ENCODE results near the gene E2F6.

Gene E2F6

DNA sequence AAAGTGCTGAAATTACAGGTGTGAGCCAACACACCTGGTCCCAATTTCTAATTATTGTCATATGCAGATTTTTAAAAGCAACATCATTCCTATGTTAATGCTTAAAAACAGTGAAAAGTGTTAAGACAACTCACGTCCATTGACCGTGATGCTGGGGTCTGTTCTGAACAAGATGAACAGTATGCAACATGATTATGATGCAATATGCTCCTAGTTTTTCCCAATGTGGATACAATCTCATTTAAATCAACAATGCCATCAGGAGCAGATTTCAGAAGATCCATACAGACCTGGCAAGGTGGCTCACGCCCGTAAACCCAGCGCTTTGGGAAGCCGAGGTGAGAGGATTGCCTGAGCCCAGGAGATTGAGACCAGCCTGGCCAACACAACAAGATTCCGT is 31.5 kb downstream of the E2F6 start:
- H3K9ac ChIP-seq (ENCODE audit: low read depth in 1 of 2, low read length in 2 of 2), result no peak overlapping the region
- no peak overlapping the region for H3K27ac ChIP-seq (ENCODE audit: low read depth in 2 of 2, low read length in 2 of 2)
- H3K4me1 ChIP-seq (ENCODE audit: control insufficient read depth in 2 of 2, insufficient read depth in 2 of 2, low read length in 2 of 2), result peaks cover 0 to 5% of the 10 kb centered on the region in 2 donors
- no peaks in the 10 kb centered on the region for H3K27me3 ChIP-seq (ENCODE audit: control insufficient read depth in 2 of 2, insufficient read depth in 2 of 2, low read length in 2 of 2)
- no peaks in the 10 kb centered on the region for H3K36me3 ChIP-seq (ENCODE audit: control insufficient read depth in 2 of 2, insufficient read depth in 2 of 2, low read length in 2 of 2)
- no peaks in the 10 kb centered on the region for H3K9me3 ChIP-seq (ENCODE audit: control insufficient read depth in 2 of 2, low read length in 2 of 2)
- H3K4me3 ChIP-seq (ENCODE audit: low read length in 2 of 2), result no peak overlapping the region

DNA sequence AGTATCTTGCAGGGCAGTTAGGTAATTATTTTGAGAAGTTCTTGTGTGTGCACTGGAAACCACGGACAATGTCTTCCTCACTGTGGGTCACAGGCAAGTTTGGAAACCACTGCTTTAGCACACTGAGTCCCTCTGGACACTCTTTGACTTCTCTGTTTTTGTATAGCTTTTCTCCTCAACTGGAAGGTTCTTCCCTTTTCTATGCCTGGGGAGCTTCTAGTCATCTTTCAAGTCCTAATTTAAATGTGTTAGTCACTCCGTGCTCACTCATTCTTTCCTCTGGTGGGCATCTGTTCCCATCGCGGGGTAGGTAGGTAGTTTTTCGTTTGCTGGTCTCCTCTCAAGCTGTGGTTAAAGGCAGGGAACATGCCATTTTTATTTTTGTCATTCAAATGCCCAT is 32.1 kb downstream of the E2F6 start:
- no peaks in the 10 kb centered on the region for H3K27me3 ChIP-seq (ENCODE audit: control insufficient read depth in 2 of 2, insufficient read depth in 2 of 2, low read length in 2 of 2)
- peaks cover 0 to 5% of the 10 kb centered on the region in 2 donors for H3K4me1 ChIP-seq (ENCODE audit: control insufficient read depth in 2 of 2, insufficient read depth in 2 of 2, low read length in 2 of 2)
- H3K27ac ChIP-seq (ENCODE audit: low read depth in 2 of 2, low read length in 2 of 2), result no peak overlapping the region
- H3K36me3 ChIP-seq (ENCODE audit: control insufficient read depth in 2 of 2, insufficient read depth in 2 of 2, low read length in 2 of 2), result no peaks in the 10 kb centered on the region
- no peak overlapping the region for H3K4me3 ChIP-seq (ENCODE audit: low read length in 2 of 2)
- H3K9me3 ChIP-seq (ENCODE audit: control insufficient read depth in 2 of 2, low read length in 2 of 2), result no peaks in the 10 kb centered on the region
- no peak overlapping the region for H3K9ac ChIP-seq (ENCODE audit: low read depth in 1 of 2, low read length in 2 of 2)

DNA sequence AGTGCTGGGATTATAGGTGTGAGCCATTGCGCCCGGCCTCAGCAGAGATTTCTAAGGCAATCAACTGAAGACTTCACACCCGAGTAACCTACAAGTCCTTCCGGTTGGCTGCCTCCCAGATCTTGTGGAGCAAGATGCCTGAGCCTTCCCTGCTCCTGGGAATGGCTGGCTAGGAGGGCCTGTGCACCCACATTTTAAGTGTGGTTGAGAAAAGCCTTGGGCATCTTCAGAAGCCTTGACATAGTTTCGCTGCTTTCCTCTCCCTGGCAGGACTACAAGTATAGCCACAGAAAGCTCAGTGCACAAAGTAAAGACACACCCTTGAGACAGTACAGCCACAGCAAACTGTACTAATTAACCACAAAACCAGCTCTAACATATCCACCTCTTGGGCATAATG is 35.2 kb downstream of the E2F6 start:
- no peaks in the 10 kb centered on the region for H3K36me3 ChIP-seq (ENCODE audit: control insufficient read depth in 2 of 2, insufficient read depth in 2 of 2, low read length in 2 of 2)
- H3K4me3 ChIP-seq (ENCODE audit: low read length in 2 of 2), result no peak overlapping the region
- peaks cover 0 to 5% of the 10 kb centered on the region in 2 donors for H3K4me1 ChIP-seq (ENCODE audit: control insufficient read depth in 2 of 2, insufficient read depth in 2 of 2, low read length in 2 of 2)
- no peak overlapping the region for H3K27ac ChIP-seq (ENCODE audit: low read depth in 2 of 2, low read length in 2 of 2)
- no peaks in the 10 kb centered on the region for H3K27me3 ChIP-seq (ENCODE audit: control insufficient read depth in 2 of 2, insufficient read depth in 2 of 2, low read length in 2 of 2)
- H3K9ac ChIP-seq (ENCODE audit: low read depth in 1 of 2, low read length in 2 of 2), result no peak overlapping the region
- no peaks in the 10 kb centered on the region for H3K9me3 ChIP-seq (ENCODE audit: control insufficient read depth in 2 of 2, low read length in 2 of 2)

DNA sequence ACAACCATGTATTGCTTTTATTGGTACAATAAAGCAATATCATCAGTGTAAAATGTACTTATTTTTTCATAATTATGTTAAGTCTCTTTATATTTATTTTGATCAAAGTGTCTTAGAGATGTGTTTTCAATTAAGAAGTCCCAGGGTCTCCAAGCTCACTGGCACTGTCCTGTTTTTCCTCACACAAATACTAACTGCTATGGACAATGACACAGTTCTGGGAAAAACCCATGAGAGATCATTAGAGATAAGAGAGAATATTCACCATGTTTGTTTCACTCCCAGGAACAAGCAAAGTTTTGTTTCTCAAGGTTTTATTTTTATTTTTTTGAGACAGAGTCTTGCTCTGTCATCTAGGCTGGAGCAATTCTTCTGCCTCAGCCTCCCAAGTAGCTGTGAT is 38.7 kb downstream of the E2F6 start:
- H3K36me3 ChIP-seq (ENCODE audit: control insufficient read depth in 2 of 2, insufficient read depth in 2 of 2, low read length in 2 of 2), result no peaks in the 10 kb centered on the region
- no peak overlapping the region for H3K4me3 ChIP-seq (ENCODE audit: low read length in 2 of 2)
- H3K9ac ChIP-seq (ENCODE audit: low read depth in 1 of 2, low read length in 2 of 2), result no peak overlapping the region
- H3K4me1 ChIP-seq (ENCODE audit: control insufficient read depth in 2 of 2, insufficient read depth in 2 of 2, low read length in 2 of 2), result peaks cover 0 to 5% of the 10 kb centered on the region in 2 donors
- no peaks in the 10 kb centered on the region for H3K9me3 ChIP-seq (ENCODE audit: control insufficient read depth in 2 of 2, low read length in 2 of 2)
- H3K27me3 ChIP-seq (ENCODE audit: control insufficient read depth in 2 of 2, insufficient read depth in 2 of 2, low read length in 2 of 2), result no peaks in the 10 kb centered on the region
- no peak overlapping the region for H3K27ac ChIP-seq (ENCODE audit: low read depth in 2 of 2, low read length in 2 of 2)

DNA sequence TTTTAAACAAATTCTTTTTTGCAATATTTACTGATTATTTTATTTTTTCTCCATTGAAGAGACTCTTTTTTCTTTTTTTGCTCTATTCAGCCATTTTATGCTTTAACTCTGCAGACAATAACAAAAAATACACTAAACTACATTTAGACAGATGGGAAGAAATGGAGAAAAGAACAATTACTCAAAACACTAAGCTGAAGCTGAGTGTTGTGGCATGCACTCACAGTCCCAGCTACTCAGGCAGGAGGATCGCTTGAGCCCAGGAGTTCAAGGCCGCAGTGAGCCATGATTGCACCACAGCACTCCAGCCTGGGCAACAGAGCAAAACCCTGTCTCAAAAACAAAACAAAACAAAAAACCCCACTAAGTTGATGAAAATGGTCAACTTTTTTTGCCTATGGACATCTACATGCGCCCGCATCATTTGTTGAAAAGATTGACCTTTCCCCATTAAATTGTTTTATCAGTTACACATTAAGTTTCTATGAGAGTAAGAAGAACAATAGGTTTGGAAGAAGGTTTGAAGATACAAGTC is 43.0 kb downstream of the E2F6 start:
- no peaks in the 10 kb centered on the region for H3K36me3 ChIP-seq (ENCODE audit: control insufficient read depth in 2 of 2, insufficient read depth in 2 of 2, low read length in 2 of 2)
- H3K27ac ChIP-seq (ENCODE audit: low read depth in 2 of 2, low read length in 2 of 2), result no peak overlapping the region
- H3K4me1 ChIP-seq (ENCODE audit: control insufficient read depth in 2 of 2, insufficient read depth in 2 of 2, low read length in 2 of 2), result no peaks in the 10 kb centered on the region

DNA sequence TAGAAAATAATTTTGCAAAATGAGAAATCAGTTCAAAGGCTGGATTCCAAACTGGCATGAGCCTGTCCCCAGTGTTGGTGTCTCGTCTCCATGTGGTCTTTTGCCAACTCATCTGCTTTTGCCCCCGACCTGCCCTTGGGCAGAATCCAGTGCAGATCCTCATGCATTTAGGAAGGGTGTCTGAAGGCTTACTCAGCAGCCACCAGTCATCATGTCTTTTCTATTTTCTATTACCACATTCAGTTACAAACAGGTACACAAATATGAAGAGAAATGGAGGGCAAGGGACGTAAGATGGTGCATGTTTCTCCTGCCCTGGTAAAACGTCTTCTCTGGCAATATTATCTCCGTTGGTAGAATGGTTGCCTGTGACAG is 43.5 kb downstream of the E2F6 start:
- Histone ChIP-seq H3K27me3 (ENCODE audit: control insufficient read depth in 2 of 2, insufficient read depth in 2 of 2, low read length in 2 of 2) (no peaks in the 10 kb centered on the region), H3K27ac (ENCODE audit: low read depth in 2 of 2, low read length in 2 of 2) (no peak overlapping the region), H3K4me3 (ENCODE audit: low read length in 2 of 2) (no peak overlapping the region), H3K4me1 (ENCODE audit: control insufficient read depth in 2 of 2, insufficient read depth in 2 of 2, low read length in 2 of 2) (no peaks in the 10 kb centered on the region), H3K9me3 (ENCODE audit: control insufficient read depth in 2 of 2, low read length in 2 of 2) (no peaks in the 10 kb centered on the region), H3K36me3 (ENCODE audit: control insufficient read depth in 2 of 2, insufficient read depth in 2 of 2, low read length in 2 of 2) (no peaks in the 10 kb centered on the region), H3K9ac (ENCODE audit: low read depth in 1 of 2, low read length in 2 of 2) (no peak overlapping the region)

More for the DNA sequence above, 43.0 kb downstream of the E2F6 start:
- H3K9ac ChIP-seq (ENCODE audit: low read depth in 1 of 2, low read length in 2 of 2), result no peak overlapping the region
- H3K27me3 ChIP-seq (ENCODE audit: control insufficient read depth in 2 of 2, insufficient read depth in 2 of 2, low read length in 2 of 2), result no peaks in the 10 kb centered on the region
- no peaks in the 10 kb centered on the region for H3K9me3 ChIP-seq (ENCODE audit: control insufficient read depth in 2 of 2, low read length in 2 of 2)
- H3K4me3 ChIP-seq (ENCODE audit: low read length in 2 of 2), result no peak overlapping the region

DNA sequence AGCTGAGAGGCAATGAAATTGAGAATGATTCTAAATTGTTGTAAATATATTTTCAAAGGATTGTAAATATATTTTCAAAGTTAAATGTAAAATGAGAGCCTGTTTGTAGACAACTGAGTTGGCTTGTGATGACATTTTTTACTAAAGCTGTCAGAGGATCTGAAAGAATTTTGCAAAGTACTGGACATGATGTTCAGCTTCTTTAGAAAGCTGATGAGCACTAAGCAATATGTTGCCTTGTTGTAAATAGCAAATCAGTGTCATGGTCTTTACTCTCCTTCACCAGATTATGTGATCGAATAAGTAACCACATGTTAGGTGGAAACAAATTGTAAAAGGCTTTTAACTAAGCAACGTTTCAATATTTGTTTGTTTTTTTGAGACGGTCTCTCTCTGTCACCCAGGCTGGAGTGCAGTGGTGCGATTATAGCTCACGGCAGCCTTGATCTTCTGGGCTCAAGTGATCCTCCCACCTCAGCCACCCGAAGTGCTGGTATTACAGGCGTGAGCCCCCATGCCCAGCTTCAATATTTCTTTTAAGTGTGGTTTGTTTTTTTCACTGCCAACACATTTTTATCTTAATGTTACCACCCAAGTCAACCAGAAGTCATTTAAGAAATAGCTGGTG is 44.0 kb downstream of the E2F6 start:
- H3K9me3 ChIP-seq (ENCODE audit: control insufficient read depth in 2 of 2, low read length in 2 of 2), result no peaks in the 10 kb centered on the region
- no peak overlapping the region for H3K4me3 ChIP-seq (ENCODE audit: low read length in 2 of 2)
- no peaks in the 10 kb centered on the region for H3K36me3 ChIP-seq (ENCODE audit: control insufficient read depth in 2 of 2, insufficient read depth in 2 of 2, low read length in 2 of 2)
- no peaks in the 10 kb centered on the region for H3K4me1 ChIP-seq (ENCODE audit: control insufficient read depth in 2 of 2, insufficient read depth in 2 of 2, low read length in 2 of 2)
- H3K27ac ChIP-seq (ENCODE audit: low read depth in 2 of 2, low read length in 2 of 2), result no peak overlapping the region
- no peaks in the 10 kb centered on the region for H3K27me3 ChIP-seq (ENCODE audit: control insufficient read depth in 2 of 2, insufficient read depth in 2 of 2, low read length in 2 of 2)
- no peak overlapping the region for H3K9ac ChIP-seq (ENCODE audit: low read depth in 1 of 2, low read length in 2 of 2)

DNA sequence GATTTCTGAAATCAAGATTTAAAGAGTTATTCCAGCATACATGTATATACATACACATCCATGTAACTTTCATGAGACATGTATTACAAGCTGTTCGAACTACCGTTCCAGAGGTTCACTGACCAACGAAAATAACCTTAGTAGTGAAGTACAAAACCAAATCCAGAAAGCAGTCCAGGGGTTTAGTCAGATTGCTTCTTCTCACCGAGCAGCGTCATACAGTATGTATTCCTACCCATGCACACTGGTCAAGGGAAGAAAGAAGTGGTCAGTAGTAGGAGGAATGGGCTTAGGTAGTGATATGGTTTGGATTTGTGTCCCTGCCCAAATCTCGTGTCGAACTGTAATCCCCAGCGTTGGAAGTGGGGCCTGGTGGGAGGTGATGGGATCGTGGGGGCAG is 45.3 kb downstream of the E2F6 start:
- no peak overlapping the region for H3K4me3 ChIP-seq (ENCODE audit: low read length in 2 of 2)
- H3K9ac ChIP-seq (ENCODE audit: low read depth in 1 of 2, low read length in 2 of 2), result no peak overlapping the region
- H3K36me3 ChIP-seq (ENCODE audit: control insufficient read depth in 2 of 2, insufficient read depth in 2 of 2, low read length in 2 of 2), result no peaks in the 10 kb centered on the region
- H3K27ac ChIP-seq (ENCODE audit: low read depth in 2 of 2, low read length in 2 of 2), result no peak overlapping the region
- H3K9me3 ChIP-seq (ENCODE audit: control insufficient read depth in 2 of 2, low read length in 2 of 2), result no peaks in the 10 kb centered on the region
- no peaks in the 10 kb centered on the region for H3K27me3 ChIP-seq (ENCODE audit: control insufficient read depth in 2 of 2, insufficient read depth in 2 of 2, low read length in 2 of 2)
- H3K4me1 ChIP-seq (ENCODE audit: control insufficient read depth in 2 of 2, insufficient read depth in 2 of 2, low read length in 2 of 2), result no peaks in the 10 kb centered on the region

DNA sequence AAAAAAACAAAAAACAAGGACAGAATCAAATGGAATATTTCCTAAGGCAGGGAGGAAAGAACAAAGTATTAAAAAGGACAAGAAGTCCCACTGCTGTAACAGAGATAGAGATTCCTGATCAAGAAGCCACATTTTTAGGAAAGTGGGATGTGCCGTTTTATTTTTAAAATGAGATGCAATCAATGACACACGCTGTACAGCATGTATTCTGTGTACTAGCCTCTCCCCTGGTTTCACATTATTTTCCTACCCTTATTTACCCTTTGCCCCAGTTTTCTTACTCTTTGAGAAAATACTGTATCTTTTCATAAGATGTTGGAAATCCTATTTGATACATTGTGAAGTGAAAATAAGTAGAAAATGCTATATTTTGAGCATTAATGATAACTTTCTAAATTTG is 45.8 kb downstream of the E2F6 start:
- H3K27me3 ChIP-seq (ENCODE audit: control insufficient read depth in 2 of 2, insufficient read depth in 2 of 2, low read length in 2 of 2), result no peaks in the 10 kb centered on the region
- no peak overlapping the region for H3K9ac ChIP-seq (ENCODE audit: low read depth in 1 of 2, low read length in 2 of 2)
- no peaks in the 10 kb centered on the region for H3K4me1 ChIP-seq (ENCODE audit: control insufficient read depth in 2 of 2, insufficient read depth in 2 of 2, low read length in 2 of 2)
- H3K36me3 ChIP-seq (ENCODE audit: control insufficient read depth in 2 of 2, insufficient read depth in 2 of 2, low read length in 2 of 2), result no peaks in the 10 kb centered on the region
- H3K4me3 ChIP-seq (ENCODE audit: low read length in 2 of 2), result no peak overlapping the region
- H3K27ac ChIP-seq (ENCODE audit: low read depth in 2 of 2, low read length in 2 of 2), result no peak overlapping the region
- no peaks in the 10 kb centered on the region for H3K9me3 ChIP-seq (ENCODE audit: control insufficient read depth in 2 of 2, low read length in 2 of 2)

DNA sequence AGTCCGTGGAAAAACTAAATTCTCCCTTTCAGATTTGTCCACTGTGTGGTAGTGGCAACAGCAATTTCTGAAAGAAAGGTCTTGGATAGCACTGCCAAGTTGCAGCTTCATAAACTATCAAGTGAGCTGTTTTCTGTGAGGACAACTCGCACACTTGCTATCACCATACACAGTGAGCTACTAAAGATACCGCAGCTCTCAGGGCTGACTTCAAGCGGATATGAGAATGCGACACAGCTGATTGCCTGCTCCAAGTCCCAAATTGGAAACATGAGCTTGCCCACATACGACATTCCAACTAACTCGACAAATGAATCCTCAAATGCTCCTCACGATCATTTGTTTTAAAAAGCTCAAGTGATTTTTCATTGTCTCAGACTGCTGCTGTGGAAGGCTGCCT is 46.2 kb downstream of the E2F6 start:
- Histone ChIP-seq H3K4me1 (ENCODE audit: control insufficient read depth in 2 of 2, insufficient read depth in 2 of 2, low read length in 2 of 2) (no peaks in the 10 kb centered on the region), H3K36me3 (ENCODE audit: control insufficient read depth in 2 of 2, insufficient read depth in 2 of 2, low read length in 2 of 2) (no peaks in the 10 kb centered on the region), H3K9me3 (ENCODE audit: control insufficient read depth in 2 of 2, low read length in 2 of 2) (no peaks in the 10 kb centered on the region), H3K9ac (ENCODE audit: low read depth in 1 of 2, low read length in 2 of 2) (no peak overlapping the region), H3K4me3 (ENCODE audit: low read length in 2 of 2) (no peak overlapping the region), H3K27ac (ENCODE audit: low read depth in 2 of 2, low read length in 2 of 2) (no peak overlapping the region), H3K27me3 (ENCODE audit: control insufficient read depth in 2 of 2, insufficient read depth in 2 of 2, low read length in 2 of 2) (no peaks in the 10 kb centered on the region)

Data from mucosa of rectum (tissue), 2 donors.